Thoracic aorta (tissue), 2 donors: ENCODE measurements around the gene TTC1. TPM values are rescaled to one million over a fixed set of nuclear protein-coding genes. Genes with fewer than 3 reads are reported as not detected.

ENCODE experiments used
- ATAC-seq: fragments of 150-250 bp; one replicate; pipeline ENCODE4 v1.8.0; 2017; ENCODE audit warnings: low read depth; ENCODE audit not compliant: insufficient number of reproducible peaks, low FRiP score
- DNase-seq: peaks from one replicate; pipeline ENCODE4 v3.0.0-alpha.2; 2020; ENCODE audit warnings: low spot score
- H3K27ac ChIP-seq, 2 donors: fragments of 200-600 bp; sonication (generic); 1 replicate in 1 of 2; 2 replicates in 1 of 2; pipeline ENCODE4 v1.5.1; 2016; ENCODE audit warnings: mild to moderate bottlenecking in 2 of 2, moderate library complexity in 2 of 2
- H3K27me3 ChIP-seq: fragments of 200-600 bp; sonication (generic); replicated peaks from 2 replicates; pipeline ENCODE4 v1.6.0; 2016; ENCODE audit warnings: mild to moderate bottlenecking; ENCODE audit not compliant: insufficient read depth
- H3K36me3 ChIP-seq: fragments of 200-600 bp; sonication (generic); one replicate; pipeline ENCODE4 v1.5.1; 2016
- H3K4me1 ChIP-seq, 2 donors: fragments of 200-600 bp; sonication (generic); 1 replicate in 1 of 2; 2 replicates in 1 of 2; pipeline versions ENCODE4 v1.5.1 to v1.6.0; 2016; ENCODE audit warnings: low read depth in 2 of 2, mild to moderate bottlenecking in 1 of 2; ENCODE audit not compliant: control insufficient read depth in 1 of 2
- H3K4me3 ChIP-seq: fragments of 200-600 bp; sonication (generic); 2 replicates; pipeline ENCODE4 v1.5.1; 2016; ENCODE audit warnings: mild to moderate bottlenecking
- H3K9me3 ChIP-seq: fragments of 200-600 bp; sonication (generic); 2 replicates; pipeline ENCODE4 v1.5.1; 2016
- total RNA-seq, 2 donors: library from RNA; depleted of rRNA; stranded (reverse); fragments of >200 nt; gene quantifications; one replicate each; pipeline versions ENCODE4 v1.1.0 to v1.2.3, GENCODE V29; 2016
- TF ChIP-seq, protein P1 (sequence below): fragments of 200-600 bp; sonication (generic); IDR thresholded peaks from one replicate; pipeline ENCODE4 v1.5.1; 2019; ENCODE audit warnings: antibody characterized with exemption

The TTC1 gene
- total RNA-seq, 2 donors from 2014 or later: 20.7 to 21.8 TPM

DNA sequence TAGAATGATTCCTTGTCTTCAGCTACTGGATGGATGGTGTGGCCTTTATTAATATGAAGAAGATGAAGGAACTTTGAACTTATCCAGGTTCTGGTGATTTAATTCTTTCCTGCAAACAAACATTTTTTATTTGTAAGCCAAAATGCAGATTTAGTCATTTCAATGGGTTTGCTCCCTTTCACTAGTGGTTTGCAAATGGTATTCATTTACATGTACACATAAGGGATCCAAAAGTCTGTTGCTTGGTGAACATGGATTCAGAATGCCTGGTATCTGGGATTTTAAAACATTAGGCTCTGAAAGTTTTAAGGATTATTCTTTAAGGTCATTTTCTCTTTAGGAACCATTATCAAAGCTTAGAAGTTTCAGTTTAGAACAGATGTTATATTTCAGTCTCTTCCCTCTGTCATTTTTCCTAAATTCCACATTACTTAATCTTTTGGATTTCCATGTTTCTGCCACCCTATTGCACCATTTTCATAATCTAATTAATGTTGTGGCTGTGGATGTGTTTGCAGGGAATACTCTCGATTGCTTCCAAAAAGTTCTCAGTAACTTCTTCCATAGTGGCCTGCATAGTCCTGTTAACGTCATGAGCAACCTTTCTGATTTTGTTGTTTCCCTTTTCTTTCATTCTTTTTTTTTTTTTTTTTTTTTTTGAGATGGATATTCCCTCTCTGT is 10.1 kb downstream of the TTC1 start:
- ATAC-seq (no peak), DNase-seq (no peak)
- TF ChIP-seq, protein P1, sequence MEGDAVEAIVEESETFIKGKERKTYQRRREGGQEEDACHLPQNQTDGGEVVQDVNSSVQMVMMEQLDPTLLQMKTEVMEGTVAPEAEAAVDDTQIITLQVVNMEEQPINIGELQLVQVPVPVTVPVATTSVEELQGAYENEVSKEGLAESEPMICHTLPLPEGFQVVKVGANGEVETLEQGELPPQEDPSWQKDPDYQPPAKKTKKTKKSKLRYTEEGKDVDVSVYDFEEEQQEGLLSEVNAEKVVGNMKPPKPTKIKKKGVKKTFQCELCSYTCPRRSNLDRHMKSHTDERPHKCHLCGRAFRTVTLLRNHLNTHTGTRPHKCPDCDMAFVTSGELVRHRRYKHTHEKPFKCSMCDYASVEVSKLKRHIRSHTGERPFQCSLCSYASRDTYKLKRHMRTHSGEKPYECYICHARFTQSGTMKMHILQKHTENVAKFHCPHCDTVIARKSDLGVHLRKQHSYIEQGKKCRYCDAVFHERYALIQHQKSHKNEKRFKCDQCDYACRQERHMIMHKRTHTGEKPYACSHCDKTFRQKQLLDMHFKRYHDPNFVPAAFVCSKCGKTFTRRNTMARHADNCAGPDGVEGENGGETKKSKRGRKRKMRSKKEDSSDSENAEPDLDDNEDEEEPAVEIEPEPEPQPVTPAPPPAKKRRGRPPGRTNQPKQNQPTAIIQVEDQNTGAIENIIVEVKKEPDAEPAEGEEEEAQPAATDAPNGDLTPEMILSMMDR: no peak
- Histone ChIP-seq H3K4me3 (no peak overlapping the region), H3K27ac (no peak overlapping the region), H3K36me3 (no peaks in the 10 kb centered on the region), H3K4me1 (peaks cover 4 to 10% of the 10 kb centered on the region in 2 donors), H3K9me3 (no peaks in the 10 kb centered on the region), H3K27me3 (no peaks in the 10 kb centered on the region)

GRCh38 chr5:160020266-160020770 is 11.4 kb downstream of the TTC1 start:
- Histone ChIP-seq H3K27ac (no peak overlapping the region), H3K9me3 (no peaks in the 10 kb centered on the region), H3K36me3 (peaks cover 4% of the 10 kb centered on the region), H3K4me1 (peaks cover 4 to 10% of the 10 kb centered on the region in 2 donors), H3K27me3 (no peaks in the 10 kb centered on the region), H3K4me3 (no peak overlapping the region)
- no peak for DNase-seq
- TF ChIP-seq, protein P1: no peak
- no peak for ATAC-seq

DNA sequence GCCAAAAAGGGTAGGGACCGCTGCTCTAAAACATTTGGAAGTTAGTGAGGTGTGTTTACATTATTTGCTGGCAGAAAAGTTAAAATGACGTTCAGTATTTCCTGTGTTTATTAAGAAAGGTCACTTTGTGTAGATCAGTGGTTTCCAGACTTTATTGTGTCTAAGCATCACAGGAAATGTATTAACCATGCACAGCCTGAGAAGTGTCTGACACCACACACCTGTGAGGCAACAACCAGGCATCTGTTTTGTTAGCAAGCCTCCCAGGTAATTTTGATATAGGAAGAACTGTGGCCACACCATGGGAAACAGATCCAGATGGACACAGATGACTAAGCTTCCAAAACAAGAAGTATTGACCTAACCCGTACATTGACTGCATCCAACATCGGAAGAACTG is 12.0 kb downstream of the TTC1 start:
- no peak for ATAC-seq
- peaks cover 4% of the 10 kb centered on the region for H3K36me3 ChIP-seq

DNA sequence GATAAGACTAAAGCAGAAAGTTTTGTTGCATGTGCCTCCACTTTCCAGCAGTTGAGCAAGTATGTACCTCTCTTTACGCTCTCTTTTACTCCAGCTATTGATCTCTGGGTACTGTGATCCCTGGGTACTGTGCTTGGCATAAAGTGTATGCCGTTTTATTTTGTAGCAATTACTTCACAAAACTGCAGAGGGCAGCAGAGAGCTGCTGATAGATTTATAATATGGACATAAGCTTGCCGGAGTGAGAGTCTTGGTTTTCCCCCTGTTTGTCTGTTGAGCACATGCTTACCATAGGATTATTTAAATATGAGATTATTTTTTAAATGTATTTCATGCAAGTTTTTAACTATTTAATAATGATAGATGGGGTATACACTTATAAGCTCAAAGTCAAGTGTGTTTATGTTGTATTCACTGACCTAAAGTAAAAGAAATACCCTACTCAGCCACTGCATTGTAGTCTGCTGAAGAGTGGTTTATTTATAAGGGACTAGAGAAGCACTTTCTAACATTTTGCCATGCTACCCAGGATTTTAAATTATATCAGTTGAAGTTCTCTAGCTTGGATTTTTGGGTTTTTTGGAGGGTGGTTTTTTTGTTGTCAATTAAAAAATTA is 13.0 kb downstream of the TTC1 start:
- TF ChIP-seq, protein P1: peak; percentile 77
- DNase-seq: no peak
- peaks cover 4 to 10% of the 10 kb centered on the region in 2 donors for H3K4me1 ChIP-seq

More for the DNA sequence above, 12.0 kb downstream of the TTC1 start:
- TF ChIP-seq, protein P1: no peak
- H3K9me3 ChIP-seq: no peaks in the 10 kb centered on the region
- no peak overlapping the region for H3K27ac ChIP-seq
- H3K27me3 ChIP-seq: no peaks in the 10 kb centered on the region
- peaks cover 4 to 10% of the 10 kb centered on the region in 2 donors for H3K4me1 ChIP-seq
- no peak overlapping the region for H3K4me3 ChIP-seq
- DNase-seq: no peak

DNA sequence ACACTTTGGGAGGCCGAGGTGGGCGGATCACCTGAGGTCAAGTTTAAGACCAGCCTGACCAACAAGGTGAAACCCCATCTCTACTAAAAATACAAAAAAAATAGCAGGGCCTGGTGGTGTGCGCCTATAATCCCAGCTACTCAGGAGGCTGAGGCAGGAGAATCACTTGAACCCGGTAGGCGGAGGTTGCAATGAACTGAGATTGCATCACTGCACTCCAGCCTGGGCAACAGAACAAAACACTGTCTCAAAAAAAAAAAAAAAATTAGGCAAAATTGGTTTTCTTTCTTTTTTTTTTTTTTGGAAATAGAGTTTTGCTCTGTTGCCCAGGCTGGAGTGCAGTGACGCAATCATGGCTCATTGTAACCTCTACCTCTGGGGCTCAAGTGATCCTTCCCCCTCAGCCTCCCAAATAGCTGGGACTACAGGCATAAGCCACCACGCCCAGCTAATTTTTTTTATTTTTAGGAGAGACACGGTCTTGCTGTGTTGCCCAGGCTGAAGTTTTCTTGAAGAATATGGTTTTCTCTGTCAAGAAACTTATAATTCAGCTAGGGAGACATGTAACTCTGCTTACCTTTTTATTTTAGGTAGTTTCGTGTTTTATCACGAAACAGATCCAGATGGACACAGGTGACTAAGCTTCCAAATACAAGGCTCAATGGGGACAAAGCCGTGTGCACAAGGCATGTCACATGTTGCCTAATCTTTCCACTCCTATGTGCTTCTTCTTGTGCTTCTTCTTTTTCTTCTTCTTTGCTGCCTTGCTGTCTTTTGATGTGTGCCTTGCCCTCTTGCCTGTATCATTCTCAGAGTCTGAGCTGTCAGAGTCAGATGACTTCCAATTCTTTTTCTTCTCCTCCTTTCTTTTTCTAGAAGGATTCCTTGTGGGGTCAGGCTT is 14.3 kb downstream of the TTC1 start:
- ATAC-seq (no peak), DNase-seq (no peak)
- no peaks in the 10 kb centered on the region for H3K27me3 ChIP-seq
- no peaks in the 10 kb centered on the region for H3K9me3 ChIP-seq
- H3K4me3 ChIP-seq: no peak overlapping the region
- H3K27ac ChIP-seq: no peak overlapping the region
- peaks cover 4% of the 10 kb centered on the region for H3K36me3 ChIP-seq
- peaks cover 4 to 10% of the 10 kb centered on the region in 2 donors for H3K4me1 ChIP-seq
- TF ChIP-seq, protein P1: no peak

More for the DNA sequence above, 13.0 kb downstream of the TTC1 start:
- no peaks in the 10 kb centered on the region for H3K27me3 ChIP-seq
- H3K27ac ChIP-seq: no peak overlapping the region
- peaks cover 4% of the 10 kb centered on the region for H3K36me3 ChIP-seq
- no peaks in the 10 kb centered on the region for H3K9me3 ChIP-seq
- no peak for ATAC-seq
- no peak overlapping the region for H3K4me3 ChIP-seq
